Neutrophil (primary cell): Measurements from ENCODE around the gene ZNF814.
A peak's percentile ranks its signal among the peaks of the same experiment; 100 is the strongest.

Experiments
- H3K27ac ChIP-seq: fragments of 200-600 bp; sonication (generic); 2 replicates; pipeline ENCODE4 v1.5.1; 2016; ENCODE audit warnings: mild to moderate bottlenecking, moderate library complexity
- H3K27me3 ChIP-seq: fragments of 200-600 bp; sonication (generic); 2 replicates; pipeline ENCODE4 v1.6.0; 2016; ENCODE audit warnings: mild to moderate bottlenecking
- H3K36me3 ChIP-seq: fragments of 200-600 bp; sonication (generic); 2 replicates; pipeline ENCODE4 v1.5.1; 2017
- H3K4me1 ChIP-seq, 2 experiments: fragments of 200-600 bp in 1 of 2; sonication (generic) in 1 of 2; 1 replicate in 1 of 2; 2 replicates in 1 of 2; pipeline versions ENCODE4 v1.5.1 to v1.6.1; 2013 to 2016; ENCODE audit warnings: low read depth in 1 of 2, low read length in 1 of 2, mild to moderate bottlenecking in 1 of 2, moderate library complexity in 1 of 2; ENCODE audit not compliant: control insufficient read depth in 1 of 2, insufficient read depth in 1 of 2
- H3K4me3 ChIP-seq, 2 experiments: fragments of 200-600 bp in 1 of 2; sonication (generic) in 1 of 2; 1 replicate in 1 of 2; 2 replicates in 1 of 2; pipeline ENCODE4 v1.5.1; 2013 to 2016; ENCODE audit warnings: low read depth in 1 of 2, low read length in 1 of 2, mild to moderate bottlenecking in 1 of 2, moderate library complexity in 1 of 2
- H3K9me3 ChIP-seq: fragments of 200-600 bp; sonication (generic); 2 replicates; pipeline ENCODE4 v1.5.1; 2016
- TF ChIP-seq, protein P1 (sequence below): fragments of 200-600 bp; sonication (generic); IDR thresholded peaks from 2 replicates; pipeline ENCODE4 v1.5.1; 2016; ENCODE audit warnings: antibody characterized with exemption

The ZNF814 gene

DNA sequence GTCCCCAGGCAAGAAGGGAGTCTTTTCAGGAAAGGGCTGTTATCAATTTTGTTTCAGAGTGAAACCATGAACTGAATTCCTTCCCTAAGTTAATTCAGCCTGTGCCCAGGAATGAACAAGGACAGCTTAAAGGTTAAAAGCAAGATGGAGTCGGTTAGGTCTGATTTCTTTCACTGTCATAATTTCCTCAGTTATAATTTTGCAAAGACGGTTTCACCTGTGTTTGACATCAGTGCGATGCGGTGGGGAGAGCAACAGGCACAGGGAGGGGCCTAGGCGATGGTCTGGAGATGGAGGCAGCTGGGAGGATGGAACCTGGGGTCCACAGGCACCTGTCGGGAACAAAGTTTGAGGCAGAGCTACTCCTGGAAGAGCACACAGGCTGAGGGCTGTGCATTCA is 68.2 kb downstream of the ZNF814 start:
- H3K27me3 ChIP-seq = no peaks in the 10 kb centered on the region
- no peaks in the 10 kb centered on the region for H3K36me3 ChIP-seq
- no peak overlapping the region for H3K4me3 ChIP-seq
- H3K9me3 ChIP-seq = no peaks in the 10 kb centered on the region
- TF ChIP-seq, protein P1, sequence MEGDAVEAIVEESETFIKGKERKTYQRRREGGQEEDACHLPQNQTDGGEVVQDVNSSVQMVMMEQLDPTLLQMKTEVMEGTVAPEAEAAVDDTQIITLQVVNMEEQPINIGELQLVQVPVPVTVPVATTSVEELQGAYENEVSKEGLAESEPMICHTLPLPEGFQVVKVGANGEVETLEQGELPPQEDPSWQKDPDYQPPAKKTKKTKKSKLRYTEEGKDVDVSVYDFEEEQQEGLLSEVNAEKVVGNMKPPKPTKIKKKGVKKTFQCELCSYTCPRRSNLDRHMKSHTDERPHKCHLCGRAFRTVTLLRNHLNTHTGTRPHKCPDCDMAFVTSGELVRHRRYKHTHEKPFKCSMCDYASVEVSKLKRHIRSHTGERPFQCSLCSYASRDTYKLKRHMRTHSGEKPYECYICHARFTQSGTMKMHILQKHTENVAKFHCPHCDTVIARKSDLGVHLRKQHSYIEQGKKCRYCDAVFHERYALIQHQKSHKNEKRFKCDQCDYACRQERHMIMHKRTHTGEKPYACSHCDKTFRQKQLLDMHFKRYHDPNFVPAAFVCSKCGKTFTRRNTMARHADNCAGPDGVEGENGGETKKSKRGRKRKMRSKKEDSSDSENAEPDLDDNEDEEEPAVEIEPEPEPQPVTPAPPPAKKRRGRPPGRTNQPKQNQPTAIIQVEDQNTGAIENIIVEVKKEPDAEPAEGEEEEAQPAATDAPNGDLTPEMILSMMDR = no peak
- H3K27ac ChIP-seq = no peak overlapping the region
- H3K4me1 ChIP-seq = peaks cover 18 to 19% of the 10 kb centered on the region in 2 experiments

DNA sequence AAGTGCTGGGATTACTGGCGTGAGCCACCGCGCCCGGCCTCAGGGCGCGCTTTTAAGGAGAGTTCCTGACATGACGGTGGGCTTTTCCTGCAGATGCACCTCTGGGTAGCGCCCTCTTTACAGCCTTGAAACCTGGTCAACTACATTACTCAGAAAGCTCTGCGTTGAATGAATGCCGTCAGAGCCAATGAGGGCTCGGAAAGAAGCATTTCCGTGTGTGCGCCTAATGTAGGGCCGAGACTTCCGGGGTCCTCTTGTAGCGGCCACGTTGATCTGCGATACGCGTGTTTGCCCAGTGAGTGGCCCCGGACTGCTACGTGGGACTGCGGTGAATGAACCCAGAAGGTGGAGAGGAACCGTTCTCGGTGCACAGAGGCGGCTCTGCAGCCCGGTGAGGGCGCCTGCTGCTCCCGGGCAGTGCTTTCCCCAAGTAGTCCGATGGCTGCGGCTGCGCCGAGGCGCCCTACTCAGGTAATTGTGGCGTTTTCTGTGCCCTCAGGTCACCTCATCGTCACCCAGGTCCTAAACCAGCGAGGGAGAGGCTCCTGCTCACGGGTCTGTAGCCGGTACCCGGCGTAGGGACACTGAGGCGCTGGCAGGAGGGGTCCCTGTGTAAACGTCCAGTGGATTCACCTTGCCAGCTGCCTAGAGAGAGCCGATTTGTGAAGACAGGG is 69.2 kb downstream of the ZNF814 start:
- no peaks in the 10 kb centered on the region for H3K9me3 ChIP-seq
- TF ChIP-seq, protein P1 = no peak

DNA sequence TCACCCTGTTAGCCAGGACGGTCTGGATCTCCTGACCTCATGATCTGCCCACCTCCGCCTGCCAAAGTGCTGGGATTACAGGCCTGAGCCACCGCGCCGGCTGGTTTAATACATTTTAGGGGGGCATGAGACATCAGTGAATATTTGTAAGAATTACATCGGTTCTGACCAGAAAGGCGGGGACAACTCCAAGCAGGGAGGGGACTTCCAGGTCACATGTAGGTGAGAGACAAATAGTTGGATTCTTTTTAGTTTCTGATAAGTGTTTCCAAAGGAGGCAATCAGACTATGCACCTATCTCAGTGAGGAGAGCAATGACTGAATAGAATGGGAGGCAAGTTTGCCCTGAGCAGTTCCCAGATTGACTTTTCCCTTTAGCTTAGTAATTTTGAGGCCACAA is 70.5 kb downstream of the ZNF814 start:
- Histone ChIP-seq H3K4me1 (peaks cover 33 to 36% of the 10 kb centered on the region in 2 experiments), H3K27ac (peak overlapping the region; percentile 53), H3K4me3 (peak overlapping the region in 1 of 2 experiments; percentile 82), H3K9me3 (no peaks in the 10 kb centered on the region), H3K36me3 (no peaks in the 10 kb centered on the region), H3K27me3 (no peaks in the 10 kb centered on the region)
- TF ChIP-seq, protein P1 = no peak

More for the DNA sequence above, 69.2 kb downstream of the ZNF814 start:
- H3K4me3 ChIP-seq = peak overlapping the region; percentile 79 to 82
- H3K27me3 ChIP-seq = no peaks in the 10 kb centered on the region
- peak overlapping the region; percentile 80 for H3K27ac ChIP-seq
- peaks cover 23 to 27% of the 10 kb centered on the region in 2 experiments for H3K4me1 ChIP-seq
- H3K36me3 ChIP-seq = no peaks in the 10 kb centered on the region

DNA sequence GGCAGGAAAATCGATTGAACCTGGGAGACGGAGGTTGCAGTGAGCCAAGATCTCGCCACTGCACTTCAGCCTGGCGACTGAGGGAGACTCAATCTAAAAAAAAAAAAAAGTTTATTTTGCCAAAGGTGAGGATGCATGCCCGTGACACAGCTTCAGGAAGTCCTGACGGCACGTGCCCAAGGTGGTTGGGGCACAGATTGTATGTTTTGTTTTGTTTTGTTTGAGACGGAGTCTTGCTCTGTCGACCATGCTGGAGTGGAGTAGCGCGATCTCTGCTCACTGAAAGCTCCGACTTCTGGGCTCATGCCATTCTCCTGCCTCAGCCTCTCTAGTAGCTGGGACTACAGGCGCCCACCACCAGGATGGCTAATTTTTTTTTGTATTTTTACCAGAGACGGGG is 70.9 kb downstream of the ZNF814 start:
- Histone ChIP-seq H3K9me3 (no peaks in the 10 kb centered on the region), H3K27ac (no peak overlapping the region), H3K27me3 (no peaks in the 10 kb centered on the region), H3K36me3 (no peaks in the 10 kb centered on the region), H3K4me1 (peaks cover 37 to 40% of the 10 kb centered on the region in 2 experiments), H3K4me3 (no peak overlapping the region)
- TF ChIP-seq, protein P1 = no peak

DNA sequence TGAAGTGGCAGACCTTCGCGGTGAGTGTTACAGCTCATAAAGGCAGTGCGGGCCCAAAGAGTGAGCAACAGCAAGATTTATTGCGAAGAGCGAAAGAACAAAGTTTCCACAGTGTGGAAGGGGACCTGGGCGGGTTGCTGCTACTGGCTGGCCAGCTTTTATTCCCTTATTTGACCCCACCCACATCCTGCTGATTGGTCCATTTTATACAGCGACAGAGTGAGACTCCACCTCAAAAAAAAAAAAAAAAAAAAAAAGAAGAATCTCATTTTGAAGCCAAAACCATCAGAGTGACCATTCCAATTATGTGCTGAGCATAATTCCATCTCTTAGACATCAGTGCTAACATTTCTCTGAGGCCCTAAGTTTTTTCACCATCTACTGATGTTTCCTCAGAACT is 72.2 kb downstream of the ZNF814 start:
- H3K36me3 ChIP-seq = no peaks in the 10 kb centered on the region
- peaks cover 51 to 52% of the 10 kb centered on the region in 2 experiments for H3K4me1 ChIP-seq
- H3K27ac ChIP-seq = no peak overlapping the region
- no peak overlapping the region for H3K4me3 ChIP-seq
- no peaks in the 10 kb centered on the region for H3K27me3 ChIP-seq
- TF ChIP-seq, protein P1 = no peak
- H3K9me3 ChIP-seq = no peaks in the 10 kb centered on the region
